SJCRH30 (cell line): ENCODE data around the gene DENND5A. TPM values are rescaled to one million over a fixed set of nuclear protein-coding genes. Genes with fewer than 3 reads are reported as not detected.

Experiments used
- DNase-seq, 2 experiments: peaks; one replicate each; pipeline ENCODE4 v3.0.0-alpha.2; 2015 to 2020
- H3K27ac ChIP-seq: fragments of 250-450 bp; sonication (Bioruptor Pico); 2 replicates; pipeline ENCODE4 v1.5.1; 2020; ENCODE audit warnings: mild to moderate bottlenecking, moderate library complexity
- H3K27me3 ChIP-seq: fragments of 250-450 bp; sonication (Bioruptor Pico); 2 replicates; pipeline ENCODE4 v1.5.1; 2020; ENCODE audit warnings: mild to moderate bottlenecking, moderate library complexity
- H3K36me3 ChIP-seq: fragments of 250-450 bp; sonication (Bioruptor Pico); 2 replicates; pipeline ENCODE4 v1.5.1; 2020; ENCODE audit warnings: mild to moderate bottlenecking, moderate library complexity
- H3K4me1 ChIP-seq: fragments of 250-450 bp; sonication (Bioruptor Pico); 2 replicates; pipeline ENCODE4 v1.5.1; 2020; ENCODE audit warnings: mild to moderate bottlenecking, moderate library complexity
- H3K4me3 ChIP-seq: fragments of 250-450 bp; sonication (Bioruptor Pico); 2 replicates; pipeline ENCODE4 v1.5.1; 2020; ENCODE audit warnings: mild to moderate bottlenecking, moderate library complexity
- H3K9me3 ChIP-seq: fragments of 250-450 bp; sonication (Bioruptor Pico); replicated peaks from 2 replicates; pipeline ENCODE4 v1.5.1; 2020; ENCODE audit warnings: mild to moderate bottlenecking, moderate library complexity
- total RNA-seq: library from RNA; depleted of rRNA; stranded (reverse); fragments of >200 nt; shearing (Covaris generic); gene quantifications from 2 replicates; pipeline ENCODE4 v1.2.3, GENCODE V29; 2014; rRNA removed

The DENND5A gene
- total RNA-seq, 1 experiment from 2014 or later = 113 TPM

DNA sequence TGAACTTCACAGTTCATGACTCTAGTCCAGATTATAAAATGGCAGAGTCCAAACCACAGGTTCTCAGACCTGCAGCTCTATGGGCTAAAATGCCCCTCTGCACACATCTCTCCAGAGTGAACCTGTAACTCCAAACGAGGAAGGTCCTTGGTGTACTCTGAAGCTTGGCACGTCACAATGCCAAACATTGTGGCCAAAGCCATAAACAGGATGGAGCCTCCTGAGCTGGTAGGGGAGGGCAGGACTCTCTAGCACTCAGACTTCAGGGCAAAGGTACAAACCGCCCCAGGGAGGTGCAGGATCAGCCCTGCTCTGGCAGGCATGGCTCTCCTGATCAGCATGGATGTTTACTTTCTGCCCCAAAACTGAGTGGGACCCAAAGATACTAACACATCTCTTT lies 176.1 kb downstream of the DENND5A start:
- H3K27ac ChIP-seq = no peak overlapping the region
- no peak for DNase-seq
- H3K27me3 ChIP-seq = no peaks in the 10 kb centered on the region
- H3K4me1 ChIP-seq = no peaks in the 10 kb centered on the region
- no peaks in the 10 kb centered on the region for H3K9me3 ChIP-seq
- no peak overlapping the region for H3K4me3 ChIP-seq
- no peaks in the 10 kb centered on the region for H3K36me3 ChIP-seq

Other genes with a start within 250 kb of the DENND5A start
- gene SCUBE2, start 173.8 kb downstream of the DENND5A start, total RNA-seq = 0.35 and 0.40 TPM in 2 replicates
- gene TMEM41B, start 49.2 kb upstream of the DENND5A start, total RNA-seq = 69.5 and 73.3 TPM in 2 replicates
- gene IPO7, start 119.3 kb upstream of the DENND5A start, total RNA-seq = 188 and 204 TPM in 2 replicates
- gene ZNF143, start 195.7 kb upstream of the DENND5A start, total RNA-seq = 25.5 and 27.8 TPM in 2 replicates